Measurements from ENCODE around the gene CLEC5A. TPM values are rescaled to one million over a fixed set of nuclear protein-coding genes. Genes with fewer than 3 reads are reported as not detected.

CLEC5A gene
- polyA plus RNA-seq, 3 donors = 9.6 to 15.2 (median 10.0) TPM

- WGBS (ENCODE audit: insufficient coverage) = 100% methylated on average over 3 of the region's 5 CpGs
- intact Hi-C loops (cut with micrococcal nuclease) = no loop called here
- no peak for TF ChIP-seq CTCF (IDR thresholded peaks at IDR 0.05)
Observed at GRCh38 chr7:141930211-141930610, 16.6 kb downstream of the CLEC5A start.

GRCh38 chr7:141928845-141929195 lies 18.0 kb downstream of the CLEC5A start:
- H3K79me2 ChIP-seq (ENCODE audit: insufficient read depth, low read length) = no peaks in the 10 kb centered on the region
- H4K20me1 ChIP-seq (ENCODE audit: insufficient read depth, low read length) = no peaks in the 10 kb centered on the region
- no peaks in the 10 kb centered on the region for H3K27me3 ChIP-seq (ENCODE audit: control insufficient read depth in 2 of 2, insufficient read depth in 2 of 2, low read length in 2 of 2)
- Mint-ChIP-seq H3K4me1 (peaks cover 47% of the 10 kb centered on the region), H3K36me3 (peaks cover 36 to 53% of the 10 kb centered on the region in 2 donors), H3K27me3 (ENCODE audit: low read depth in 3 of 3) (no peaks in the 10 kb centered on the region), H3K27ac (peak overlapping the region; percentile 94 to 99 (median 97)), H3K9me3 (peaks cover 0 to 7% (median 3%) of the 10 kb centered on the region in 7 donors), H3K4me3 (peak overlapping the region in 1 of 2 donors; percentile 44)
- peaks cover 41 to 42% of the 10 kb centered on the region in 2 donors for H3K4me1 ChIP-seq (ENCODE audit: control insufficient read depth in 1 of 2, insufficient read depth in 2 of 2, low read length in 2 of 2)
- DNase-seq = peak in 2 of 3 donors; percentile 61 to 86
- H3K27ac ChIP-seq (ENCODE audit: low read depth in 1 of 2, low read length in 2 of 2) = peak overlapping the region; percentile 70 to 84
- 0% methylated on average over 1 of the region's 3 CpGs for WGBS (ENCODE audit: insufficient coverage)
- H3K36me3 ChIP-seq (replicated peaks in 1 of 2; ENCODE audit: control insufficient read depth in 1 of 2, insufficient read depth in 2 of 2, low read length in 2 of 2) = peaks cover 9 to 26% of the 10 kb centered on the region in 2 donors
- H3K4me3 ChIP-seq (replicated peaks in 1 of 3; ENCODE audit: low read depth in 2 of 3, low read length in 3 of 3) = peak overlapping the region in 1 of 3 experiments; percentile 22
- no peak overlapping the region for H2AFZ ChIP-seq (ENCODE audit: insufficient read depth, low read depth, low read length, poor library complexity, severe bottlenecking)
- H3K9me3 ChIP-seq (replicated peaks in 1 of 2; ENCODE audit: control insufficient read depth in 1 of 2, insufficient read depth in 1 of 2, low read length in 2 of 2) = no peaks in the 10 kb centered on the region
- peak overlapping the region; percentile 30 for H3K9ac ChIP-seq (ENCODE audit: insufficient read depth, low read length, poor library complexity, severe bottlenecking)
- peak overlapping the region; percentile 45 for H3K4me2 ChIP-seq (replicated peaks; ENCODE audit: extremely low read depth, low read length, poor library complexity, severe bottlenecking)
- TF ChIP-seq CTCF (IDR thresholded peaks at IDR 0.05) = no peak
- intact Hi-C loops (cut with micrococcal nuclease) = no loop called here

More at GRCh38 chr7:141930211-141930610, 16.6 kb downstream of the CLEC5A start:
- no peak overlapping the region for H3K9ac ChIP-seq (ENCODE audit: insufficient read depth, low read length, poor library complexity, severe bottlenecking)
- H3K4me2 ChIP-seq (replicated peaks; ENCODE audit: extremely low read depth, low read length, poor library complexity, severe bottlenecking) = no peak overlapping the region
- no peak overlapping the region for H3K4me3 ChIP-seq (replicated peaks in 1 of 3; ENCODE audit: low read depth in 2 of 3, low read length in 3 of 3)
- H3K27ac ChIP-seq (ENCODE audit: low read depth in 1 of 2, low read length in 2 of 2) = peak overlapping the region; percentile 70 to 84
- peaks cover 42 to 44% of the 10 kb centered on the region in 2 donors for H3K4me1 ChIP-seq (ENCODE audit: control insufficient read depth in 1 of 2, insufficient read depth in 2 of 2, low read length in 2 of 2)
- H3K9me3 ChIP-seq (replicated peaks in 1 of 2; ENCODE audit: control insufficient read depth in 1 of 2, insufficient read depth in 1 of 2, low read length in 2 of 2) = no peaks in the 10 kb centered on the region
- H3K36me3 ChIP-seq (replicated peaks in 1 of 2; ENCODE audit: control insufficient read depth in 1 of 2, insufficient read depth in 2 of 2, low read length in 2 of 2) = peaks cover 9 to 36% of the 10 kb centered on the region in 2 donors
- H3K27me3 Mint-ChIP-seq (ENCODE audit: low read depth in 3 of 3) = no peaks in the 10 kb centered on the region
- peaks cover 0 to 8% (median 3%) of the 10 kb centered on the region in 7 donors for H3K9me3 Mint-ChIP-seq
- peak overlapping the region; percentile 28 to 98 (median 95) for H3K27ac Mint-ChIP-seq
- H3K36me3 Mint-ChIP-seq = peaks cover 43 to 65% of the 10 kb centered on the region in 2 donors
- no peaks in the 10 kb centered on the region for H3K27me3 ChIP-seq (ENCODE audit: control insufficient read depth in 2 of 2, insufficient read depth in 2 of 2, low read length in 2 of 2)
- no peak overlapping the region for H2AFZ ChIP-seq (ENCODE audit: insufficient read depth, low read depth, low read length, poor library complexity, severe bottlenecking)
- peaks cover 50% of the 10 kb centered on the region for H3K4me1 Mint-ChIP-seq
- DNase-seq = no peak
- no peak overlapping the region for H3K4me3 Mint-ChIP-seq
- no peaks in the 10 kb centered on the region for H3K79me2 ChIP-seq (ENCODE audit: insufficient read depth, low read length)
- no peaks in the 10 kb centered on the region for H4K20me1 ChIP-seq (ENCODE audit: insufficient read depth, low read length)
